Esophagus muscularis mucosa (tissue), 4 donors: ENCODE measurements around the gene KIF26B.

ENCODE experiments used
- EP300 ChIP-seq: sonication (generic); formaldehyde crosslinking; IDR thresholded peaks from one replicate; pipeline ENCODE4 v1.6.1; 2017; ENCODE audit warnings: antibody characterized with exemption
- POLR2A ChIP-seq: fragments of 450-650 bp; IDR thresholded peaks from one replicate; pipeline ENCODE4 v1.6.1; 2017; ENCODE audit warnings: antibody characterized with exemption, moderate library complexity, mild to moderate bottlenecking, low read depth
- POLR2AphosphoS5 ChIP-seq, 2 donors: sonication (generic); formaldehyde crosslinking; IDR thresholded peaks; one replicate each; pipeline ENCODE4 v1.6.1; 2017; ENCODE audit warnings: antibody characterized with exemption in 2 of 2
- TF ChIP-seq, protein P1 (sequence below), 3 experiments: fragments of 200-600 bp in 2 of 3; fragments of 450-650 bp in 1 of 3; sonication (generic) in 2 of 3; IDR thresholded peaks; one replicate each; pipeline ENCODE4 v1.5.1; 2017 to 2019; ENCODE audit warnings: antibody characterized with exemption in 3 of 3, mild to moderate bottlenecking in 2 of 3, moderate library complexity in 1 of 3

DNA sequence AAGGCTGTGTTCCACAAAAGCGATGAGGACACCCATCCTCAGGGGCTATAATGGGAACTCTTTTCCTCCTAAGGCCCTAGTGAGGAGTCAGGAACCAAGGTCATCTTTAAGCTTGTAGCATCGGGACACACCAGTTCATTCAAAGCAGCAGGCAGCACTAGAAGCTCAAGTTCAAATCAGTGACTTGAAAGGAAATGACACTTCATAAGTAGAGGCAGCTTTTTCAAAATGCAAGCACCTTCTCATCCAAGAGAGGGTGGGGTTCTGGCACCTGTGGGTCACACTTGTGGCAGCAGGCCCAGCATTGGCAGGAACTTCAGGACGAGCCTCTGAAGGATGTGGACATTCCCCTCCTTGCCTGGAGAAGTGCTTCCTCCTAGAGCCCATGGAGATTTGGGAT lies 496.3 kb downstream of the KIF26B start:
- TF ChIP-seq POLR2A, result no peak
- TF ChIP-seq, protein P1, sequence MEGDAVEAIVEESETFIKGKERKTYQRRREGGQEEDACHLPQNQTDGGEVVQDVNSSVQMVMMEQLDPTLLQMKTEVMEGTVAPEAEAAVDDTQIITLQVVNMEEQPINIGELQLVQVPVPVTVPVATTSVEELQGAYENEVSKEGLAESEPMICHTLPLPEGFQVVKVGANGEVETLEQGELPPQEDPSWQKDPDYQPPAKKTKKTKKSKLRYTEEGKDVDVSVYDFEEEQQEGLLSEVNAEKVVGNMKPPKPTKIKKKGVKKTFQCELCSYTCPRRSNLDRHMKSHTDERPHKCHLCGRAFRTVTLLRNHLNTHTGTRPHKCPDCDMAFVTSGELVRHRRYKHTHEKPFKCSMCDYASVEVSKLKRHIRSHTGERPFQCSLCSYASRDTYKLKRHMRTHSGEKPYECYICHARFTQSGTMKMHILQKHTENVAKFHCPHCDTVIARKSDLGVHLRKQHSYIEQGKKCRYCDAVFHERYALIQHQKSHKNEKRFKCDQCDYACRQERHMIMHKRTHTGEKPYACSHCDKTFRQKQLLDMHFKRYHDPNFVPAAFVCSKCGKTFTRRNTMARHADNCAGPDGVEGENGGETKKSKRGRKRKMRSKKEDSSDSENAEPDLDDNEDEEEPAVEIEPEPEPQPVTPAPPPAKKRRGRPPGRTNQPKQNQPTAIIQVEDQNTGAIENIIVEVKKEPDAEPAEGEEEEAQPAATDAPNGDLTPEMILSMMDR (IDR thresholded peaks at IDR 0.05), result no peak
- TF ChIP-seq POLR2AphosphoS5 (IDR thresholded peaks at IDR 0.05), result no peak
- TF ChIP-seq EP300, result no peak
